HG03175 (cell line): ENCODE measurements around the gene BRD3OS.

ENCODE experiments used
- ATAC-seq: cut with Tn5 transposase; IDR thresholded peaks from one replicate; pipeline ENCODE4 v1.9.1; 2021; ENCODE audit warnings: mild to moderate bottlenecking, moderate library complexity; ENCODE audit not compliant: unreplicated experiment

BRD3OS gene

GRCh38 chr9:134032456-134033222 lies 7.4 kb downstream of the BRD3OS start:
- ATAC-seq = no peak

DNA sequence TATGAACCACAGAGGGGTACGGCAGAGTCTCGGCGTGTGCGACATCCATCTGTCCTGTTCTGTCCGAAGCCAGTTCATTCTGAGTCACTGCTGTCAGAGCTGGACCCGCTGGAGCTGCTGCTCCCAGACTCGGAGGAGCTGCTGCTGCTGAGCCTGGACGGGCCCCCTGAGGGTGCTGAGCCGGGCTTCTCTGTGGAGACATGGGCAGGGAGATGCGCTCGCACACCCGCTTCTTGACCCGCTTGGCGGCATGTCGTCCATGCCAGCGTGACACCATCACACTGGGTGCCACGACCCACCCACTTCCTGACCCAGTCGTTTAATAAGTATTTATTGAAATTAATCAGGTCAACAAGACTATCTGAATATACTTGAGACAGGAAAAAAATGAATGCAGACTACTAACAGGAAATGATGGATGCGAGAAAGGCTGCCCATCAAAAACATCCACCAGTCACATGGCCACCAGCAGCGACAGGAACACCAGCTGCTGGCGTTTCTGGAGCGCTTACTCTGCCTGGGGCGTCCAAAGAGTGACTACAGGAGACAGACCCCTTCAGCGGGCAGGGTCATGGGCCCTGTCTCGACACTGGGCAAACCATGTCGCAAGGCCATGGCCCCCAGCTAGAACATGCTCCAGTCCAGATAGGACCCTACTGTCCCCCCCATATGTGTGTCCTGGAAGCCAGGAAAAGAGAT lies 8.4 kb downstream of the BRD3OS start:
- ATAC-seq = no peak

DNA sequence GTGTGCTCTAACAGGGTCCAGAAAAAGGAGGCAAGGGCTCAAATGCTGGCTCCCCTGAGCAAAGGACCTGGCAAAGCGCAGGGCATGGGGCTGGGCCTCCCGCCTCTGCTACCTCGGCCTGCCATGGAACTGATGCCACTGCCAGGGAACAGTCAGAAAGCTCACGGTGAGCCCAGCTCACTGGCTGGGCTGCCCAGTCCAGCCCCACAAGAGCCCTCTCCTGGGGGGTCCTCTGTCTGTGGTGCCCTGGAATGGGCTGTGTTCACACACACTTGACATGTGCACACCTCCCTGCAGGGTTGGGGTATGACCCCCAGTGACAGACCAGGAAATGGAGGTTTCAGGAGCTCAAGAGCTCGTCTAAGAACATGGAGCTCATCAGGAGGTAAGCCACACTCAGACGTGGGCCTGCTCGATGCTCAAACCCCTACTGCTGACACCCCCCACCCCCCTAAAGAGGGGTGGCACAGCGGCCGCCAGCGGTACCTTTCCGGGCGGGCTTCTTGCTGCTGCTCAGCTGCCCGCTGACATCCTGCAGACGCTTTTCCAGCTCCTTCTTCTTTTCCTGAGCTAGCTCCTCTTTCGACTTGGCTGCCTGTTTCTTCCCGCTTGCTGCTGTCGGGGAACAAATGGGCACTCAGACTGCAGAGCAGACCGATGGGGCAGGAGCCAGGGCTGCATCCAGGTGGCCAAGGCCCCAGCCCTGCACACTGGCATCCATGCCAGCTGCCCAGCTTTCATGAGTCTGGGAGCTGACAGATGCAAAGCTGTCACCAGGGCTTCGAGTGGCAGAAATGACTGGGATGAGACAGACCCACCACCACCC lies 9.1 kb downstream of the BRD3OS start:
- ATAC-seq = no peak

GRCh38 chr9:134035041-134036039 lies 10.1 kb downstream of the BRD3OS start:
- no peak for ATAC-seq

DNA sequence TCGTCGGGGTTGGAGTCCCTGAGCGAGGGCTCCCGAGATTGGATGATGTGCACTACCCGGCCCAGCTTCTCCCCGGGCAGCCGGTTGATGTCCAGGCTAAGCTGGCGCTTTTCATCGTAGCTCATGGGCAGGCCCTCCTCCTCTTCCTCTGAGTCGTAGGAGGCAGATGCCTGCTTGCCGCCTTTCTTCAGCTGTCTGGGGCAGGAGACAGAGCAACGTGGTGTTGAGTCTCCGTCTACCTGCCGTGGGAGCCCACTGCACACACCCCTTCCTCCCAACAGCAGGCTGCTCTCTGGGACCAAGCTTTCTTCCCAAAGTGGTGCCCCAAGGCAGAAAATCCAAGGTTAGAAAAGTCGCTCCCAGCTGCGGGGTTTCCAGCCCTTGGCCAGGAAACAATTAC lies 10.8 kb downstream of the BRD3OS start:
- no peak for ATAC-seq

GRCh38 chr9:134037641-134038040 lies 12.4 kb downstream of the BRD3OS start:
- no peak for ATAC-seq

- no peak for ATAC-seq
Observed at GRCh38 chr9:134039386-134040175, 14.3 kb downstream of the BRD3OS start.

DNA sequence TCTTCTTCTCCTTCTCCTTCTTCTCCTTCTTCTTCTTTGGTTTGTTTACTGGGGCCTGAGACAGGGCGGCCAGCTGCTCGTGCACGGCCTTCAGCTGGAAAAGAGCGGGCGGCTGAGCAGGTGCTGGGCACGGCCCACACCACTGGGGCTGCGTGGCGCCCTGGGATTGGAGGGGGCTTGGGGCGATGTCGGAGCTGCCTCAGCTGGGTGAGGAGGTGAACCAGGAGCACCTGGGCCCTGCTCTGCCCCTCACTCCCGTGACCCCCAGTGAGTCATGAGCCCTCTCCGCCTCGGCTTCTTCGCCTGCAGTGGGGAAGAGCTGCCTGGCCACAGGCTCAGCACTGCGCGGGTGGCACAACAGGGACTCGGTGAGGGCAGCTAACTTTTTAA lies 14.9 kb downstream of the BRD3OS start:
- no peak for ATAC-seq

GRCh38 chr9:134040781-134041648 lies 15.7 kb downstream of the BRD3OS start:
- no peak for ATAC-seq

DNA sequence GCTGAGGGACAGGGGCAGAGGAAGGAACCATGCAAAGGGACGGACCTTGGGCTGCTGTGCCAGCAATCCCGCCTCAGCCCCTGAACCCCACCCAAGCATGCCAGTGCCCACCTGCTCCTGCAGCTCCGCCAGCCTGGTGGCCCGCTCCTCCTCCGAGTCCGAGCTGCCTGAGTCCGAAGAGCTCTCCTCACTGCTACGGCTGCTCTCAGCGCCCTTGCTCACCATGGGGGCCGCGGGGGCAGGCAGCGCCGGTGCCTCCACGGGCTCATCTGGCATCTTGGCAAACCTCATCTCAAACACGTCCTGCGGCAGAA lies 16.3 kb downstream of the BRD3OS start:
- no peak for ATAC-seq

- no peak for ATAC-seq
Observed at GRCh38 chr9:134043531-134043988, 18.3 kb downstream of the BRD3OS start.

- ATAC-seq = no peak
Observed at GRCh38 chr9:134044944-134045343, 19.7 kb downstream of the BRD3OS start.

- ATAC-seq = no peak
Observed at GRCh38 chr9:134045841-134046544, 20.7 kb downstream of the BRD3OS start.

DNA sequence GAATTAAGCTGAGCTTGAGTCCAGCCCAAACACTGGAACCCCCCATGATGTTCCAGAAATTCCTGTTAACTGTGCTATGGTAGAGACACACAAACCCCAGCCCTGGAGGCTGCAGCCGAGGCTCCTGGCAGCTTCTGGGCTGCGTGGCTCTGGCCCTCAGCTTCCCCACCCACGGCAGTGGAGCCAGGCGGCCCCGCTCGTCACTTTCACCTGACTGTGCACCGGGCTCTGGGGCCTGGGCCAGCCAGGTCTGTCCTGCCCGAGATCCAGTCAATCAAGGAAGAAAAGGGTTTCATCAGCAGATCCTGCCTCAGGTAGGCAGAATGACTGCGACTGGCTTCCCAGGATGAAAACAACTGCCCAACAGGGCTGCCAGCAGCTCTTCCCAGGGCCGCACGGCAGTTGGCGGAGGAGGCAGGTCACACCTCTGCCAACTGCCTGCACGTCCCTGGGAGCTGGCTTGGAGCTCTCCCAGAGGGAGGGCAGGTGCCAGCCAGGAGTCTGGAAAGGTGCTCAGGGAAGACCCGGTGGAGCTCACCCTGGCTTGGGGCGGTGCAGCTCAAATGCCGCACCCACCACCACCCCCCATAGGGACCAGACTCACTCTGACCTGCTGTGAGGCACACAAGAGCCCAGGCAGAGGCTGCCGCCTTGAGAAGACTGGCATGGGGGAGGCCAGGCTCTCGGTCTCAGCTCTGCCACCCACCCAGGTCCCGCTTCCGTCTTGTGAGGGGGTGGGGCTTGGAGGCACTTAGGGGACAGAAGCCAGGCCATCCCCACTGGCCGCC lies 21.8 kb downstream of the BRD3OS start:
- ATAC-seq = no peak

DNA sequence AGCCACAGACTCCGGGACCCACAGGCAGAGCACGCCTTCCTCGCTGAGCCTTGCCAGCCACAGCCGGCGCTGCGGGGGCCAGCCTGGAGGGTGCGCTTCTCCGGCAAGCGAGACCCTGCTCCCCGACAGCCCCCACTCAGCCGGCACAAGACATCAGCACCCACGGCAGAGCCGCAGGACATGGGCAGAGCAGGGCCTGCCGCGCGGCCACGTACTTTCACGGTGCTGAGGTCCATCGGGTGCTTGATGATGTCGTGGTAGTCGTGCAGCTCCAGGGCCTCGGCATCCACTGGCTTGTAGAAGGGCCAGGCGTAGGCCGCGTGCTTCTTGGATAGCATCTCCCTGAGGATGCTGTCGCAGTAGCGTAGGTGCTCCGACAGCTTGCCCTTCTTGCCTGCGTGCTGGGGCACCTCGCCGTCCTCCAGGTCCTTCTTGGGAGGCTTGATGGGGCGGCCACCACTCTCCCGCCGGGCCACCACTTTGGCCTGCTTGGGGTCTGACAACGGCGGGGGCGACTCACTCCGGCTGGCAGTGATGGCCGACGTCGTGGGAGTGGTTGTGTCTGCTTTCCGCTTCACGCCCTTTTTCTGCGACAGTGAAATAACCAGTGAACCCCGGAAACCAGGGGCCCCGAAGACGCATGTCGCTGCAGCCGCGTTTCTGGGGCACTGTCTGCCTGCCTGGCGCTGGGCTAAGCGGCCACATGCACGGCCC lies 22.7 kb downstream of the BRD3OS start:
- no peak for ATAC-seq

GRCh38 chr9:134048582-134048968 lies 23.3 kb downstream of the BRD3OS start:
- no peak for ATAC-seq

GRCh38 chr9:134049236-134049635 lies 24.0 kb downstream of the BRD3OS start:
- no peak for ATAC-seq
